GM15510 (cell line): Measurements from ENCODE around the gene PXDN.

ENCODE experiments used
- POLR2A ChIP-seq: IDR thresholded peaks from 3 replicates; pipeline ENCODE4 v1.6.1; 2011; ENCODE audit warnings: borderline replicate concordance; ENCODE audit not compliant: insufficient read length; ENCODE audit errors: extremely low read depth

PXDN gene

GRCh38 chr2:1680222-1681016 is 63.9 kb downstream of the PXDN start:
- no peak for TF ChIP-seq POLR2A

GRCh38 chr2:1678609-1679008 is 65.7 kb downstream of the PXDN start:
- TF ChIP-seq POLR2A: no peak

DNA sequence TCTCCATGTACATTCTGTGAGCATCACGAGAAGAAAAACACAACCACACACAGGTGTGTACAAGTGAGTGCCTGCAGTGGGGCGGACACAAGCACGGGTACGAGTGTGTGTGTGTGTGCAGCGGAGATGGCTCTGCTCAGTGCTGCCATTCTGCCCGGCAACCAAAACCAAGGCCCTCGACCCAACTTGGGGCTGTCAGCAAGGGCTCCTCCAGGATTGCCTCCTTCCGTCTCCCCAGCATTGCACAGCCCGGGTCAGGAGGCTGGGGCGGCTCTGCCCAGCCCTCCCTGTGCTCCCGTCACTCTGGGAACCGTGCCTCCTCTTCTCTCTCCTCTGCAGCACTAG is 66.5 kb downstream of the PXDN start:
- TF ChIP-seq POLR2A: no peak

GRCh38 chr2:1676913-1677820 is 67.1 kb downstream of the PXDN start:
- no peak for TF ChIP-seq POLR2A

DNA sequence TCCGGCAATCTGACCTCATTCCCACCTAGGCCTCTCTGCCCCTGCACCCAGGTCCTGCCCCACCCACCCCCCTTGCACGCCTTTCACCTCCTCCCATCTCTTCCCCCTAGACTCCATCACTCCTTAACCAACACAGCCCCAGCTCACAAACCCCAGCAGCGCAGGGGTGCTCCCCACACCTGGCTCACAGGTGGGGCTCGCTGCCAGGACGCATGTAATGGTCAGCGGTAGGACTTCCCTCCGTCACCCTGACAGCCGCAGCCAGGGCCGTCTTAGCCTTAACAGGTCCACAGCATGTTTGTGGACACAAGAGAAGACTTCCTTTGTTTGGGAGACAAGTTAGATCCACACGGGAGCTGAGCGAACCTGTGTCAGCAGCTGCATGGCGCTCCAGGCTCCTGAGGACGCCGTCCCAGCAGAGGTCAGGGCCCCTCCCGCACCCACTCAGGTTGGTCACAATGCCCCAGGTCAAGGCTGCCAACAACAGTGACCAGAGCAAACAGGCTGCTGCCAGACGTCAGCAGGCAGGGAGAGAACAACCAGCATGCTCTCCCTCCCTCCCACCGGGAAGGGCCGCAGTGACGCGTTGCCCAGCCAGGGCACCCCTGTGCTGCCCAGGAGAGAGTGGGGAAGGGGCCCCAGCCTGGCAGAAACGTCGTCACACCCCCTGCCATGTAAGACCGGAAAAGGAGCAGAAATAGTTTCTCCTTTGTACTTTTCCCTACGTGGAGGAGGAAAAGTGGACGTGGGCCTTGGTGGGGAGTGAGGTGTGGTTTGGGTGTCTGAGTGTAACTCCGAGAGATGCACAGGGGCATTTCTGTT is 68.0 kb downstream of the PXDN start:
- TF ChIP-seq POLR2A: no peak

DNA sequence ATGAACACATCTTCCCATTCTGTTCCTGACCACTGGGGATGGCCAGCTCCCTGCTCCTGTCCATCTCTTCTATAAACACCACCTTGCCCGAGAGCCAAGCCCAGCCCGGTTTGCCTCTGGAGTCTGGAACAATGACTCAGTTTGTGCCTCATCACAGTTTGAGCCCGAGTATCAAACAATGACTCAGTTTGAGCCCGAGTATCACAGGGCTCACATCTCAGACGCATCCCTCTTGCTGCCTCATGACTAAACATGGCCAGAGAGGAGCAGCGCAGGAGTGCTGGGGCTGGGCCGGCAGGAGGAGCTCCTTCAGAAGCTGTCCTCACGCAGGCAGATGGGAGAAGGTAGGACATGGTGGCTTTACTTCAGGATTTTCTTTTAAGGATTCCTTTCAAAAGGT is 68.7 kb downstream of the PXDN start:
- no peak for TF ChIP-seq POLR2A

GRCh38 chr2:1674766-1675397 is 69.4 kb downstream of the PXDN start:
- no peak for TF ChIP-seq POLR2A

- TF ChIP-seq POLR2A: no peak
Measured at GRCh38 chr2:1674276-1674675, 70.0 kb downstream of the PXDN start.

DNA sequence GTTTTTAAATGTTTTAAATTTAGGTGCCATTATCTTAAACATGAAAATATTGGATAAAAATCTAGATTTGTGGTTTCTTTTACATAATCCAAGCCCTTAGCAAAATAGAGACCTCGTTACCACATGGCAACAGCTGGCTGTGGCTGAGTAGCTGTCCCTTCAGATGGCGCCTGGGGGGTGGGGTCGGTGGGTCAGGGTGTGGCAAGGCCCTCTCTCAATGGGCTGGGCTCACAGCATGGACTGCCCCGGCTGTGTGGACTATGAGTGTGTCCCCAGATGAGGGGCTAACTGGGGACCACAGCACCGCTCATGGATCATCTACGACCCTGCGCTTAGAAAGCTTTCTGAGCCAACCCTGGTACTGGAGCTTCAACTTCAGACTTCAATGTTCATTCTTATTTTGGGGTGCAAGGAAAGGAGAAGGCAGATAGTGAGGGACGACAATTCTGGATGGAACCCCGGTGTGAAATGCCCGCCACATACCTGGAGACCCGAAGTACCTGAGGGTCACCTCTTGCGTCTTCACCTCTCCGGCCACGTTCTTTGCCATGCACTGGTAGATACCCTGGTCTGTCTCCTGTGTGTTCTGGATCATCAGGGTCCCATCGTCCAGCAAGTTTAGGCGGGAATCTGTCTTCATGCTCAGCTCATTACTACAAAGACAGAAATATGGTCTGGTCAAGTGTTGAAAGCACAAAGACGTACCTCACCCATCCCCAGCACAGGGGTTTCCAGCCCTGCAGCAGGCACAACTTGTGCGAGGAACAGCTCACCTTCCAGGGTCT is 71.0 kb downstream of the PXDN start:
- TF ChIP-seq POLR2A: no peak

DNA sequence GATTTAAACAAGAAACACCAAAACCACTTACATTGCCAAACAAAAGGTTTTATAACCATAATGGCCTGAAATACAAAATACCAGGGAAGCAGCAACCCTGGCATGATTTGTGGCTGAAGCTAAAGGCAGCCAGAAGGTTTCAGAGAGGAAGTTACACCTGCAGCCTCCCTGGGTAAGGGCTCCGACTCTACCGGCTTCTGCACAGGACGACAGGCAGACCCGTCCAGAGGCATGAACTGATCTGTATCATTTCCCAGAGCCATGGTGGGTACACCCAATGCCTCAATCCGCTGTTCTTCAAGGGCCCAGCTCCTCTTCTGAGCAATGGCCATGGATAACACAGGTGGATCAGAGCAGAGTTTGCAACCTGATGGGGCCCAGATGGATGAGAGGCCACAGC is 71.6 kb downstream of the PXDN start:
- no peak for TF ChIP-seq POLR2A

DNA sequence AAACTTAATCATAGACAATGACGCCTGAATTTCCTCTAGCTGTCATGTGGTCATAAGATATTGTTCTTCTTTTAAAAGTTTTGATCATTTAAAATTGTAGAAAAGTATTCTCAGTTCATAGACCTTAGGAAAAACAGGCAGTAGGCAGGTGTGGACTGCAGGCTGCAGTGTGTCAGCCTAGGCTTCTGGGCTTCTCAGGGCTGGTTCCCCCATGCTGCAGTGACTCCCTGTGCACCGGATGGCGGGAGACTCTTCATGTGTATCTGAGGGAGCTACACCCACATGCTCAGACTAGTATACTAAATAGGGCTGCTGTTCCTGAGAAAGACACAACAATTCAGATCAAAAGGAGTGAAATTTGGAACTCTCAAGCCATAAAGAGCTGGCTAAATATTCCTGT is 72.4 kb downstream of the PXDN start:
- no peak for TF ChIP-seq POLR2A

- TF ChIP-seq POLR2A: no peak
Measured at GRCh38 chr2:1670636-1671035, 73.7 kb downstream of the PXDN start.

DNA sequence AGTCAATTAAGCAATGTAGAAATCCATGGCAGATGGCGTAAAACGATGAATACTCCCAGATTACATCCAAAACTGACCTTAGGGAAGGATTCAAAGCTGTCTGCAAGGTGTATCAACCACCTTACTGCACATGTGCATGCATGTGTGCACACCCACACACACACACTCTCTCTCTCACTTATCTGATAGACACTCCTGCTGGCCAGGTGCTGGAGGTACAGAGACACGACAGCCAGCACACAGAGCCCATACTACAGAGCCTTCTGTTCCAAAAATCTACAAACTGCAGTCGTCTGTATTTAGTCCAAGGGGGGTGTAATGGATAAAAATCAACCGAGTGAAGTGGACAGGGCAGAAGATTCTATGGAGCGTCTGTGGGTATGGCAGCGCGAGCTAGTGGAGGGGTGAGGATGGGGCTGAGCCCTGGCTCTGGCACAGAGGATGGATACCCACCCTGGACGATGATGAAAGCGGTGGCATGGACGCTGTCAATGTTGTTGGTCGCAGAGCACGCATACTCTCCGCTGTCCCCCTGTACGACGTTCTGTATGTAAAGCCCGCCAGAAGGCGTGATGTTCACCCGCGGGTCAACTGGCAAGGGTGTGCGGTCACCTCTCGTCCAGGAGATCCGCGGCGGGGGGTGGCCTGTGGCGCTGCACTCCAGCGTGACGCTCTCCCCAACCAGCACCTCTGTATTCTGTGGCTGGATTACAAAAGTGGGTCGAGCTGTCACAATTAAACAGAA is 78.4 kb downstream of the PXDN start:
- TF ChIP-seq POLR2A: no peak
